Ishikawa (cell line): ENCODE measurements around the gene EXOC3.

Experiments used
- CEBPB ChIP-seq: IDR thresholded peaks from 2 replicates; pipeline ENCODE4 v1.6.1; 2012
- CREB1 ChIP-seq: IDR thresholded peaks from 2 replicates; pipeline ENCODE4 v1.6.1; 2012; ENCODE audit warnings: low read depth
- EGR1 ChIP-seq: IDR thresholded peaks from 2 replicates; pipeline ENCODE4 v1.6.1; 2012
- EP300 ChIP-seq: IDR thresholded peaks from 2 replicates; pipeline ENCODE4 v1.6.1; 2012; ENCODE audit warnings: borderline replicate concordance
- FOXM1 ChIP-seq: IDR thresholded peaks from 2 replicates; pipeline ENCODE4 v1.6.1; 2012; ENCODE audit warnings: low read depth, borderline replicate concordance
- NFIC ChIP-seq: IDR thresholded peaks from 2 replicates; pipeline ENCODE4 v1.6.1; 2012
- RAD21 ChIP-seq: IDR thresholded peaks from 2 replicates; pipeline ENCODE4 v1.6.1; 2012; ENCODE audit warnings: low read depth
- TAF1 ChIP-seq: IDR thresholded peaks from 2 replicates; pipeline ENCODE4 v1.6.1; 2012; ENCODE audit warnings: low read depth, mild to moderate bottlenecking
- TCF12 ChIP-seq: IDR thresholded peaks from 2 replicates; pipeline ENCODE4 v1.6.1; 2012; ENCODE audit warnings: low read depth
- TEAD4 ChIP-seq: IDR thresholded peaks from 2 replicates; pipeline ENCODE4 v1.6.1; 2012
- YY1 ChIP-seq: IDR thresholded peaks from 2 replicates; pipeline ENCODE4 v1.6.1; 2012; ENCODE audit warnings: low read depth
- ZBTB7A ChIP-seq: IDR thresholded peaks from 2 replicates; pipeline ENCODE4 v1.6.1; 2012; ENCODE audit warnings: low read depth
- TF ChIP-seq, protein P1 (sequence below): IDR thresholded peaks from 2 replicates; pipeline ENCODE4 v1.6.1; 2012
- TF ChIP-seq, protein P2 (sequence below): IDR thresholded peaks from 2 replicates; pipeline ENCODE4 v1.6.1; 2012; ENCODE audit warnings: low read depth, mild to moderate bottlenecking
- TF ChIP-seq, protein P3 (sequence below): IDR thresholded peaks from 2 replicates; pipeline ENCODE4 v1.6.1; 2012

EXOC3 gene

DNA sequence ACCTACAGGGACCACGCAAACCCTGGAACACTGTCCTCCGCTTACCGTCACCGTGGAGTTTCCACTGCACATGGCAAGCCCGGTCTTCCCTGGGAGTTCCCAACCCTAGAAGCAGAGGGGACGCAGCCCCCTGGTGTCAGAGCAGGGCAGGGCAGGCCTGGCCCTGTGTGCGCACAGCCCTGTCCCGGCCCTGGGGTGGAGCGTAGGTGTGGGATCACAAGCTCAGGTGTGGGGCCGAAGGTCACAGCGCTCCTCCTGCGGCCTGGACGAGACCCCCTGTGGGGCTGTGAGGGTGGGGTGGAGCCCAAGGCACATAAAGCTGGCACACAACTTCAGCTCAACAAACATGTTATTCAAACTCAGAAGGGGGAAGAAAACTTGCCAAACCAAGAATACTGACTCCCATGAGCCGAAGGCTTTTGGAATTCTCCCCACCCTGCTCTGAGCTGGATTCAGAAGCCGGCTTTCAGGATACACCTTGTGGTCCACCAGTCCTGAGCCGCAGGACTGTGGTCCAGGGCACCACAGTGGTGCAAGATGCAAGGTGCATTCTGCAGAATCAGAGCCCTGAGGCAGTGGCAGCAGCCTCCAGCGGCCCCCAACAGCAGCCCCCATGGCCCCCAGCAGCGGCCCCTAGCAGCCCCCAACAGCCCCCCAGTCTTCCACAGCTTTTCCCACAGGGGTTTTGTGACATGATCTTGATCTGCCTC is 11.8 kb upstream of the EXOC3 start:
- TF ChIP-seq, protein P1, sequence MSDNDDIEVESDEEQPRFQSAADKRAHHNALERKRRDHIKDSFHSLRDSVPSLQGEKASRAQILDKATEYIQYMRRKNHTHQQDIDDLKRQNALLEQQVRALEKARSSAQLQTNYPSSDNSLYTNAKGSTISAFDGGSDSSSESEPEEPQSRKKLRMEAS: 0 out of 2 replicates have a peak, but pooled peaks have one; percentile 60
- TF ChIP-seq EGR1 (no peak), NFIC (no peak), RAD21 (peak; percentile 75), FOXM1 (no peak), TEAD4 (no peak)
- TF ChIP-seq, protein P2, sequence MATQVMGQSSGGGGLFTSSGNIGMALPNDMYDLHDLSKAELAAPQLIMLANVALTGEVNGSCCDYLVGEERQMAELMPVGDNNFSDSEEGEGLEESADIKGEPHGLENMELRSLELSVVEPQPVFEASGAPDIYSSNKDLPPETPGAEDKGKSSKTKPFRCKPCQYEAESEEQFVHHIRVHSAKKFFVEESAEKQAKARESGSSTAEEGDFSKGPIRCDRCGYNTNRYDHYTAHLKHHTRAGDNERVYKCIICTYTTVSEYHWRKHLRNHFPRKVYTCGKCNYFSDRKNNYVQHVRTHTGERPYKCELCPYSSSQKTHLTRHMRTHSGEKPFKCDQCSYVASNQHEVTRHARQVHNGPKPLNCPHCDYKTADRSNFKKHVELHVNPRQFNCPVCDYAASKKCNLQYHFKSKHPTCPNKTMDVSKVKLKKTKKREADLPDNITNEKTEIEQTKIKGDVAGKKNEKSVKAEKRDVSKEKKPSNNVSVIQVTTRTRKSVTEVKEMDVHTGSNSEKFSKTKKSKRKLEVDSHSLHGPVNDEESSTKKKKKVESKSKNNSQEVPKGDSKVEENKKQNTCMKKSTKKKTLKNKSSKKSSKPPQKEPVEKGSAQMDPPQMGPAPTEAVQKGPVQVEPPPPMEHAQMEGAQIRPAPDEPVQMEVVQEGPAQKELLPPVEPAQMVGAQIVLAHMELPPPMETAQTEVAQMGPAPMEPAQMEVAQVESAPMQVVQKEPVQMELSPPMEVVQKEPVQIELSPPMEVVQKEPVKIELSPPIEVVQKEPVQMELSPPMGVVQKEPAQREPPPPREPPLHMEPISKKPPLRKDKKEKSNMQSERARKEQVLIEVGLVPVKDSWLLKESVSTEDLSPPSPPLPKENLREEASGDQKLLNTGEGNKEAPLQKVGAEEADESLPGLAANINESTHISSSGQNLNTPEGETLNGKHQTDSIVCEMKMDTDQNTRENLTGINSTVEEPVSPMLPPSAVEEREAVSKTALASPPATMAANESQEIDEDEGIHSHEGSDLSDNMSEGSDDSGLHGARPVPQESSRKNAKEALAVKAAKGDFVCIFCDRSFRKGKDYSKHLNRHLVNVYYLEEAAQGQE: no peak

DNA sequence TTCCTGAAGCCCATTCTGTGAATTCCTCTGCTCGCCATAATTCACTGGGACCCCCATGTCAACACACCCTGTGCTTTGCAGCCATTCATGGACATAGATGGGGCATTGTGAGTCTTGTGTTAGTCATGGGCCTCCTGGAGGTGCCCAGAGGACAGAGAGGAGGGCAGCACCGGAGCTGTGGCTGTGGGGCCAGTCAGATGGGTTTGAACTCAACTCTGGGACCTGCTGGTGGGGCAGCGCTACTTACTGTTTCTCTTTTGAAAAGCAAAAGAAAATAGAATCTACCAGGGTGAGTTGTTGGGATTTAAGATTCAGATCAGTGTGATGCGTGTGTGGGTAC is 11.3 kb upstream of the EXOC3 start:
- TF ChIP-seq TEAD4: no peak
- TF ChIP-seq CEBPB: no peak
- TF ChIP-seq, protein P3, sequence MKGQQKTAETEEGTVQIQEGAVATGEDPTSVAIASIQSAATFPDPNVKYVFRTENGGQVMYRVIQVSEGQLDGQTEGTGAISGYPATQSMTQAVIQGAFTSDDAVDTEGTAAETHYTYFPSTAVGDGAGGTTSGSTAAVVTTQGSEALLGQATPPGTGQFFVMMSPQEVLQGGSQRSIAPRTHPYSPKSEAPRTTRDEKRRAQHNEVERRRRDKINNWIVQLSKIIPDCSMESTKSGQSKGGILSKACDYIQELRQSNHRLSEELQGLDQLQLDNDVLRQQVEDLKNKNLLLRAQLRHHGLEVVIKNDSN: no peak
- TF ChIP-seq, protein P2: no peak
- TF ChIP-seq, protein P1: no peak
- no peak for TF ChIP-seq TAF1
- no peak for TF ChIP-seq ZBTB7A
- no peak for TF ChIP-seq TCF12
- no peak for TF ChIP-seq EGR1
- no peak for TF ChIP-seq YY1
- TF ChIP-seq EP300: no peak
- no peak for TF ChIP-seq FOXM1
- no peak for TF ChIP-seq RAD21
- TF ChIP-seq NFIC: no peak
- TF ChIP-seq CREB1: no peak

DNA sequence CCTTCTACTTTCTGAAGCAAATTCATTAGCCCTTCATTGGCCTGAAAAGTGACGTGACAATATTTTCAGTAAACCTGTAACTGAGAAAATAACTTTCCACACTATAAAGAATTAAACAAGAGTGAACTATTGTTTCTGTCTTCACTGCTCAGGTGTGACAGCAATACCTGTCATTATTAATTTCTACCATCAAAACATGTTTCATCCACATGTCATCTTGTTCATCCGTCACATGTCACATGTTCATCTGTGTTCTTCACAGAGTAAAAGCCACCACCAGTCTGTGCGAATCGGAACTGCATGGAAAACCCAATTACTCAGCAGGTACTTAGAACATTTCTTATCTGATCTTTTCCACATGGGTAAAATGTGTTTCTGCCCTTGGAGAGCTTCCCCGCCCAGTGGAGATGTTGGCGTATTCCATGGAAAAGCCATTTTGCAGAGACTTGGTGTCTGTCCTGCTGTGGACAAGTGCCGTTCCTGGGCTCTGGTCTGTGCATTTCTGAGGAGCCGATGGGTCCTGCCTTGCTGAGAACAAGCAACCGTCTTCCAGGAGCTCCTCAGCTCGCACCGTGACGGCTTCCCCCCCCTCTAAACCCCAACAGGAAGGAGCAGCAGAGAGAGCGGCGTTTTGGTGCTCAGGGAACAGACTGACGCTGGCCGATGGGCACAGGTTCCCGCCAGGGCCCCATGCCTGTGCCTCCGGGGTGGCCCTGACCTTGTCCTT is 10.6 kb upstream of the EXOC3 start:
- TF ChIP-seq YY1 (no peak), NFIC (no peak), EP300 (no peak), RAD21 (no peak), FOXM1 (no peak), CREB1 (no peak), CEBPB (no peak)
- TF ChIP-seq, protein P3: no peak
- TF ChIP-seq, protein P1: no peak

DNA sequence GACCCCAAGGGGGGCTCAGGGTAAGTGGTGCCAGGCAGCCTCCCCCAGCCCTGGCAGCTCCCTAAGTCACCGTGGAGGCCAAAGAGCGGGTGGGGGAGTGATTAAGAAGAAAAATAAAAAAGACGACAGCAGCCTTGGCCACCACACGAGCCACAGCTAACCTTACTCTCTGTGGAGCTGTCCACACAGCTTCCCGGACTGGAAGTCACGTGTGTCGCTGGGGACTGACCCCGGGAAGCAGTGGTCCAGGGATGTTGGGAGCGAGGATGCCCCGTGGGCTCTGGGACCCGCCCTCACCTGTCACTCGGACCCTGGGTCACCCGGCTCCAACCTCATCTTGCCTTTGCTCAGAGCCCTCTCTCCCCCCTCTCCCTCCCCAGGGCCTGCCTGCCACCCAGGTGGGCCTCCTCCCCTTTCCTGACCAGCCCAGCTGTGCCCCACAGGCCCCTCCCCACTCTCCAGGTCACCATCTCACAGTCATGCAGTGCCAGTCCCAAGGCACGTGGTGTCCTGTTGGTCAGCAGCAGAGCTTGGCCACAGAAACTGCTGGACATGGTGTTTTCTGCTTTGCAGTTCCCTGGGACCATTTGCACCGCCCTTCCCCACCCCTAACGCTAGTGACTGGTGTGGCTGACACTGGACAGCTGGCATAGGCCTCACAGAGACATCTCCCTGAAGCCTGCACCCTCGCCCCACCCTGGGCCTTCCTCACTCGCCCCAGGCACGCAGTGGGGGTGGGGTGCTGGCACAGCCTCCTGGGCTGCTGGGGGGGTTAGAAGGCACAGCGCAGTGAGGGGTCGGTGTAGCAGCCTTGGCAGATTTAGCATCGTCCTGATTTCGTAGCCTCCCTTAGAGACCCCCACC is 9.8 kb upstream of the EXOC3 start:
- TF ChIP-seq RAD21 (no peak), YY1 (no peak), TEAD4 (no peak), EGR1 (no peak), TCF12 (no peak), FOXM1 (no peak), CEBPB (no peak), ZBTB7A (no peak), NFIC (no peak), EP300 (no peak)
- TF ChIP-seq, protein P2: no peak
- TF ChIP-seq, protein P3: no peak
